GM18867 (cell line): ENCODE results near the gene SLC22A16.

Experiments used
- ATAC-seq: cut with Tn5 transposase; IDR thresholded peaks from one replicate; pipeline ENCODE4 v1.9.1; 2021; ENCODE audit warnings: mild to moderate bottlenecking, moderate library complexity; ENCODE audit not compliant: unreplicated experiment

SLC22A16 gene

DNA sequence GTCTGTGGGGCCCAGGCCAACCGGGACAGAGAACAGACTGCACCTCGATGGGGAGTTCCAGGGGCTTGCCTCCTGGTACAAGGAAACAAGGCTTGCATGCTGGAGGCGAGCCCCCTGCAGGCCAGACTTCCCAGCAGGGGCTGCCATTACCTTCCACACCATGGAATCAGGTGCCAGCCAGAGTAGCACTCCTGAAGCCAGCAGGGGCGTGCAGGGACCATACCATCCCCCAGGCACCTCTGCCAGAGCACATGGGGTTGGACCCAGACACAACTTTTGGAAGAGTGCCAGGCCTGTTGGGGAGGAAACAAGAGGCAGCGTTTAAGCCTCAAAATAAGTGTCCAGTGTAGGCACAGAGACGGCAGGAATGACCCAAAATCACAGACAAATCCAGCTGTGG lies 67.5 kb downstream of the SLC22A16 start:
- ATAC-seq: no peak

DNA sequence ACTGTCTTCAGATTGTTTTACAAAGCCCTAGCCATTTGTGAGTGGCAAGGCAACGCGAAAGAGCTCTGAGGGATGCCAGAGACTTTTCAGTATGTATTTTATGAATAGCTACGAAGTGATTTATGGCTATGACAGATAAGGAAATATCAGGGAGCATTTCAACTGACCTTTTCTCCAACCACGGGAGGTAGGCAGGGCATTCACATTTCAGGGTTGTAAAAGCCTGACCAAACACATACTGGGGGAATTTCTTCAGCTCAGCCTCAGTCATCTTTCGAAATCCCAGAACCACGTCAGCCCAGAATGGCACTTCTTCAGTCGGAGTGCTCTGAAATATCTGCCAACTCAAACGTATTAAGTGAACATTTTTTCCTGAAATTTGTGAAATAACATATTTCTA lies 71.8 kb downstream of the SLC22A16 start:
- ATAC-seq: no peak

DNA sequence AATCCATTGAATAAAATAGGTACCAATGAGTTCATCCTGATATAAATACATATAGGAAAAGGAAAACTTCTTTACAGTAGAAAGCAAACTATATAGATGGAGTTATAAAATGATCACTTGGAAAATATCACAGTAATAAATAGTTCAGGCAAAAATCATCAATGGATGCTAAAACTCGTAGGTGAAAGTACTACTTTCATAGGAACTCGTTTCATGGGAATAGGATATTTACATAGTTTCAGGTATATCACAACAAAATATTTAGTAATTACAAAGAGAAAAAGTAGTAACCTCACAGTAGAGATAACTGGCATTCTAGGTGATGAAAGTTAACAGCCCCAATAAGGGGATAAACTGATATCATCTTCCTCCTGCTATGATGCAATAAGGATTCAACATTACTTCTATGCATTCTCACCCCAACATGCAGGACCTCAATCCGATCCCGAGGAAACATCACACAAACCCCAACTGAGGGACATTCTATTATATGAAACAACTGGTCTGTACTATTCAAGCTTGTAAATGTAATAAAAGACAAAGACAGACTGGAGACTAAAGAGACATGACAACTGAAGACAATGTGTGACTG lies 74.7 kb downstream of the SLC22A16 start:
- no peak for ATAC-seq

DNA sequence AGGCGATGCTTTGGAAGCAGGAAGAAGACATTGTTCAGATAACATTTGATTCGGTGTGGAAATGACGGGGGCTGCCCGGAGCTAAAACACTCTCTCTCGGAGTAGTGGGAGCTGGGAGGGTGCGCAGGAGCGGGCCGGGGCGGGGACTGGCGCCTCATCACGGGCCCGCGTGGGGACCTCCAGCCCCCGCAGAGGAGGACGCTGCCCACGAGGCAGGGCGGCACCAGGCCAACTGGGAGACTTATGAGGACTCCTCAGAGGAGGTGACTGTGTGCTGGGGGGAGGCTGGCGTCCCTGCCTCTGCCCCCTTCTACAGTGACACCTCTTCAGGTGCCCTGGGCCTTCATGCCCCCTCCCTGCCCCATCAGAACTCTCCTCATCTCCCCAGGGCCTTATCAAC lies 76.2 kb downstream of the SLC22A16 start:
- no peak for ATAC-seq

DNA sequence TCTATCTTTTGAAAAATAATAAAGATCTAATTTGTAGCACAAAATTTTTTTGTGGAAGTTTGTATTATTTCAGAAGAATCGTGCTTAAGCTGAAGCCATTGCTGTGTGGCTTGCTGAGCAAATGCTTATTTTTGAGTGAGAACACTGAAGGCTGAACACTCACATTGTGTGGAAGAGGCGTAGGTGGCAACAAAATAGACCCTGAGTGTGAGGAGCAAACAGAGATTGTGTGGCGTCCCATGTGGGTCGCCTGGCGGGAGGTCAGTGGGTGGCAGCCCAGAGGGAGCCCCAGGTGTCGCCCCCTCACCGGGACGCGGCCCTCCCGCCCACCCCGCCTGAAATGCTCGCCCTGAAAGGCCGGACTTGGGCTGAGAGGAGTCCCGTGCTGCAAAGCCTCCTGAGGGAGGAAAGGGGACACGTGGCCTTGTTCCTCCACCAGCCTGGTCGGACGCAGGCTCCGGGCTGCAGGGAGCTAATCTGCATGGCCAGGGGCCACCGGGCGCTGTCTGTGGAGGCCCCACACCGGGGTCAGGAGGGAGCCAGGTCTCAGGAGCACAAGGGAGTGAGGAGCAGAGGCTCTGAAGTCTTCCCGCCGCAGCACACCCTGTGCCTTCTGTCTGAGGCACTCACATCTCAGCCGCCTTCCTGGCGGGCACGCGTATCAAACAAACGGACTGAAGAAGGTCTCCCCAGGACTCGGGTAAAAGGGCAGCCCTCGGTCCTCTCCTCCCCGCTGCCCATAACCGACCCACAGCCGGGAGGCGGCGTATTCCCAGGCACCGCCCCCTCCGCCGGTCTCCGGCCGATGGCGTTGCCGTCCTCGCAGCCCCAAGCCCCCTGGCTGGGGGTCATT lies 77.0 kb downstream of the SLC22A16 start:
- no peak for ATAC-seq

GRCh38 chr6:110398778-110399177 lies 77.6 kb downstream of the SLC22A16 start:
- ATAC-seq: no peak

DNA sequence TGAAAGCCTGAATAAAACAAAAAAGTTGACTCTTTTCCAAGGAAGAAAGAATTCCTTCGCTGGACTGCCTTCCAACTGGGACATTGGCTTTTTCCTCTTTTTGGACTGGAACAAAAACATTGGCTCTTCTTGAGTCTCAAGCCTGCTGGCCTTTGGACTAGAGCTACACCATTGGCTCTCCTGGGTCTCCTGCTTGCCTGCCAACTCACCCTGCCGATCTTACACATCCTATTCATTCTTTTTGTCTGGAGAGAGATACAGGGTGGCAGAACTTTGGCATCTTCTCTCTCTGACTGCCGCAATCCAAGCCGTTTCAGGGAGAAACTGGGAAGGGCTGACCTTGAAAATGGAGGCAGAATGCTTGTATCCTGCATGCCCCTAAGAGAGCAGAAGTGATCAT lies 81.2 kb downstream of the SLC22A16 start:
- ATAC-seq: no peak

GRCh38 chr6:110394409-110394808 lies 82.0 kb downstream of the SLC22A16 start:
- no peak for ATAC-seq

DNA sequence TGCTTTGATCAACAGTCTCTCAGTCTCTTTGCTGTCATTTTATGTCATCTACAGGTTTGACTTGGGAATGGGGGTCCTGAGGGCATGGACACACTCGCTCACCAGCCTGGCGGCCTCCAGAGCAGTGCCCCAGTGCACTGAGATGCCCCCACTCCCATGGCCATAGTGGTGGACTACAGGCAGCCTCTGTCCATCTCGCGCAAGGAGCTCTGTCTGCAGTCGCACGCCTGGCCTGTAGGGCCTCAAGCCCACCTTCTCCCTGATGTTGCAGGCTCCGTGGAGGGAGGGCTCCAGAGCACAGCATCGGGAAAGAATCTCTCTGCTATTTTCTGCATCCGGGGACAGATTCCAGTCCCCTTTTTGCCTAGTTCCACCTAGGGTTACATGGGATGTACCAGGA lies 83.7 kb downstream of the SLC22A16 start:
- ATAC-seq: no peak

- no peak for ATAC-seq
These were observed 86.0 kb downstream of the SLC22A16 start for GRCh38 chr6:110390404-110390803.

GRCh38 chr6:110389689-110390382 lies 86.6 kb downstream of the SLC22A16 start:
- ATAC-seq: no peak

- no peak for ATAC-seq
These were observed 88.4 kb downstream of the SLC22A16 start for GRCh38 chr6:110387986-110388385.

DNA sequence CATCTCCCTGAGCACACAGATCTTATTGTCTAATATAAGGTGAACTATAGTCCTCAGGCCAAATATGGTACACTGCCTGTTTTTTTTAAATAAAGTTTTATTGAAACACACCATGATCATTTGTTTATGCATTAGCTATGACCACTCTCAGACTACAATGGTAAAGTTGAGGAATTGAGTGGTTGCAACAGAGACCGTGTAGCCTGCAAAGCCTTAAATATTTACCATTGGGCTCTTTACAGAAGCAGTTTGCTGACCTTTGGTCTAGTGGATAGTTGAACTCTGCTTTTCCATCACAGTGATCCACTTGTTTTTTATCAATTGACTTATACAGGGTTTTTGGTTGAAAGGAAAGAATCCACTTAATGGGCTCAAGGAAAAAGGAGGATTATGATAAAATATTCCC lies 91.0 kb downstream of the SLC22A16 start:
- ATAC-seq: no peak

- no peak for ATAC-seq
These were observed 97.9 kb downstream of the SLC22A16 start for GRCh38 chr6:110378552-110378951.
